ENCODE data around the gene FLT3. TPM values are rescaled to one million over a fixed set of nuclear protein-coding genes. Genes with fewer than 3 reads are reported as not detected.

The FLT3 gene
- 0.03 TPM in 1 of 5 replicates, not detected in the others for total RNA-seq (2022; extraction: Qiagen RNA extraction)

GRCh38 chr13:28100150-28101121 lies at the start of gene FLT3:
Gene FLT3 (minus strand): TSS chr13:28100576. CDS start chr13:28100510, 66 bp downstream.

DNA sequence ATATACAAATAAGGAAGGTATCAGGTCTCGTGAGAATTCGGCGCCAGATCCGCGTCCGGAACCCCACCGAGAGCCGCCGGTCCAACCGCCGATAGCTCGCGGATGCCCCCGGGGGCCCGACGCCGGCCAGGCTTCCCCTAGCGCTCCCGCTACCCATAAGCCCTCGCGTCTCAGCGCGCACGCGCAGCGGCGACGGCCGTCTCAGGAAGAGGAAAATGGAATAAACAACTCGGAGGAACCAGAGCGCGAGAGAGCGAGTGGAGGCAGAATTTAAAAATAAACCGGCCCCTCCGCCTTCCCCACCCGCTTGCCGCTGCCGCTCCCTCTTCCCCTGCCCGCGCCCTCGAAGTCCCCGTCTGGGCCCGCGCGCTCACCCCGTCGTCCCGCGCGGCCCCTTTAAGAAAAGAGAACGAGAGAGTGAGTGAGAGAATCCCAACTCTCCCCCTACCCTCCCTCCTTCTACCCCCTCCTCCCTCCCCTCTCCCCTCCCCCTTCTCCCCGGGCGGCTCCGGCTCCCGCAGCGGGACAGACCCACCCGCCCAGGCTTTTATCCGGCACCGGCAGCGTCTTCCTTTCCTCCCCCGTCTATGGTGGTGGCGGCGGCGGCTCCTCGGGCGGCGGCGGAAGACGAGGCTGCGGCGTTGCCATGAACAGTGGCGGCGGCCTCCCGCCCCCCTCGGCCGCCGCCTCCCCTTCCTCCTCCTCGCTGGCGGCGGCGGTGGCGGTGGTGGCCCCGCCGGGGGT lies 37.8 kb upstream of the FLT3 start, which contains the start of gene PAN3:
PAN3 (plus strand) TSS at position 534 of the 744 bp plus-strand sequence; CDS start at position 647, 113 bp downstream.

GRCh38 chr13:27988520-27988919 lies 111.9 kb downstream of the FLT3 start, which contains the start of gene URAD:
Gene URAD (minus strand): TSS chr13:27988693. CDS start chr13:27988637, 56 bp downstream.

DNA sequence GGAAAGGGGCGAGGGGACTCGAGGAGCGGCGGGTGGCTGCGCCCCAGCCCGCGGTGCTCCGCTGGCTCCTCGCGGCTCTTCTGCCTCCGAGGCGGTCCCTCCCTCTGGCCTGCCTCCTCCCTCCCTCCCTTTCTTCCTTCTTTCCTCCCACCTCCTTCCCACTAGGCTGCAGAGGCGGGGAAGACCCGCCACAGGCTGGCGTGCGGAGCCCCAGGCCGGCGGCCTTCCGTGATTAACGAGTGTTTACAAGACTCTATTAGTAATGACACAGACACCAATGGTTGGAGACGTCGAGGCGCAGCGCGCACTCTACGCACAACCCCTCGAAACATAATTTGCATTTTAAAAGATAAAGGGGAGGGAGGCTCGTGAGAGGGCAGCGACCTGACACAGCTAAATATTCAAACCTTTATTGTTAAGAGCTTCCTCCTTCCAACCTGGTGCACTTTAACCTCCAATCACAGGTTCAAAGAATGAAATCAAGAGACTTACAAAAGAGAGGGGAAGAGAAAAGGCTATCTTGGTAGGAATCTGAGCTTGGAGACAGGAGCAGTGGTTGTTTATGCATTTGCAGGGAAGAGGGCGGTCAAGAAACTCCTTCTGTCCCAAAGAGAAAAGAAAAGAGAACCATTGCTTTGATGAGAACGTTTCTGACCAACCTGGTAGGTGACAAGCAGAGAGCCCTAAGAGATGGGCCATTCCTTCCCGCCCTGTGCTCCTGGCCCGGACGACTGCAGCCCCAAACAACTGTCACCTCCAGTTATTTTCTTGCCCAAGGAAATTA lies 131.1 kb downstream of the FLT3 start, which contains the start of gene CDX2:
CDX2 (minus strand) TSS at position 234 of the 784 bp plus-strand sequence. CDS start 309 bp downstream, outside the sequence.

Other genes starting within 250 kb of the FLT3 start
- 0.04 to 0.09 TPM (median 0.06 TPM) in 4 of 5 replicates, not detected in the other for gene PDX1, start 180.6 kb downstream of the FLT3 start, total RNA-seq (2022; extraction: Qiagen RNA extraction)
- gene CDX2, start 131.3 kb downstream of the FLT3 start, total RNA-seq (2022; extraction: Qiagen RNA extraction) = 0.70 to 1.4 TPM (median 1.1 TPM) in 5 replicates
- not detected in 5 replicates for gene URAD, start 111.9 kb downstream of the FLT3 start, total RNA-seq (2022; extraction: Qiagen RNA extraction)
- gene PAN3, start 38.0 kb upstream of the FLT3 start, total RNA-seq (2022; extraction: Qiagen RNA extraction) = 6.7 to 8.8 TPM (median 8.1 TPM) in 5 replicates